ENCODE measurements around the gene P2RY4.

- no peak for TF ChIP-seq CTCF (CRISPR knock-in tag; IDR thresholded peaks at IDR 0.05)
- no peak for TF ChIP-seq DNMT3B (CRISPR knock-in tag; conservative IDR thresholded peaks at IDR 0.05)
- no peak for TF ChIP-seq ZNF790 (CRISPR knock-in tag; IDR thresholded peaks at IDR 0.05; ENCODE audit: borderline replicate concordance)
- no peak for TF ChIP-seq ESRRA (CRISPR knock-in tag; IDR thresholded peaks at IDR 0.05; ENCODE audit: low read depth)
- TF ChIP-seq POLR2A (IDR thresholded peaks at IDR 0.05; ENCODE audit: insufficient read depth in 1 of 2, low read depth in 2 of 2, low read length in 2 of 2), result no peak
- TF ChIP-seq REST (IDR thresholded peaks at IDR 0.05; ENCODE audit: borderline replicate concordance in 1 of 2, low read depth in 1 of 2, low read length in 2 of 2), result no peak
- no peak for TF ChIP-seq ARHGAP35 (CRISPR knock-in tag; IDR thresholded peaks at IDR 0.05; ENCODE audit: borderline replicate concordance)
- no peak for TF ChIP-seq ATF2 (CRISPR knock-in tag; IDR thresholded peaks at IDR 0.05)
- no peak for TF ChIP-seq ZNF24 (IDR thresholded peaks at IDR 0.05)
- TF ChIP-seq TCF7L2 (IDR thresholded peaks at IDR 0.05; ENCODE audit: low read depth, low read length), result no peak
- no peak for TF ChIP-seq ZBTB33 (CRISPR knock-in tag; IDR thresholded peaks at IDR 0.05)
- no peak for TF ChIP-seq KLF9 (CRISPR knock-in tag; IDR thresholded peaks at IDR 0.05; ENCODE audit: low read depth)
Observed at GRCh38 chrX:70252491-70252890, 7.5 kb downstream of the P2RY4 start.

All from HepG2 (cell line).